AG08396 (cell line): ENCODE data around the gene CYTH2.
"Not testable (repeated sequence)": the region's sequence is repeated elsewhere in the genome, so short reads cannot be mapped to it uniquely, and the experiment has no call there.

Experiments
- DNase-seq: peaks from one replicate; pipeline ENCODE4 v3.0.0; 2012; ENCODE audit warnings: low spot score, mixed read lengths

The CYTH2 gene

DNA sequence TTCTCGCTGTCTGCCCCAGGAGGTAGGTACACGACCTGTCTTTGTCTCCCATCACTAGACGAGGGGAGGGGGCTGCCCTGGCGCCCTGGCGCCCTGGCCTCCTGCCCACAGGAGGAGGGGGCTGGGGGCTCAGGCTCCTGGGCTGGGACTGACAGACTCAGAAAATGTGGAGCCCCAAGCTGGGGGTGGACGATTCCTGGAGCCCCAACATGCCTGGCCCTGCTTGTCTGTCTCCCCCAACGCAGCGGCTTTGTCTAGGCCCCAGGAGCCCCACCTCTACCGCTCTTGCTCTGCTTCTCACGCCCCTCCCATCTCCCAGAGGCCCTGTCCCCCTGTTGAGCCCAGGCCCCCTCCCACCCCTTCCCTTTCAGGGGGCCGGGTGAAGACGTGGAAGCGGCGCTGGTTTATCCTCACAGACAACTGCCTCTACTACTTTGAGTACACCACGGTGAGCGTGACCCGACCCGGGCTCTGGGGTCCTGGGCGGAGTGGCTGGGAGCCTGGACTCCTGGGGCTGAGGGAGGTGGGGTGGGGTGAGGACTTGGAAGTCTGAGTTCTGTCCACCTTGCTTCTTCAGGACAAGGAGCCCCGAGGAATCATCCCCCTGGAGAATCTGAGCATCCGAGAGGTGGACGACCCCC lies 8.6 kb downstream of the CYTH2 start:
- no peak for DNase-seq

DNA sequence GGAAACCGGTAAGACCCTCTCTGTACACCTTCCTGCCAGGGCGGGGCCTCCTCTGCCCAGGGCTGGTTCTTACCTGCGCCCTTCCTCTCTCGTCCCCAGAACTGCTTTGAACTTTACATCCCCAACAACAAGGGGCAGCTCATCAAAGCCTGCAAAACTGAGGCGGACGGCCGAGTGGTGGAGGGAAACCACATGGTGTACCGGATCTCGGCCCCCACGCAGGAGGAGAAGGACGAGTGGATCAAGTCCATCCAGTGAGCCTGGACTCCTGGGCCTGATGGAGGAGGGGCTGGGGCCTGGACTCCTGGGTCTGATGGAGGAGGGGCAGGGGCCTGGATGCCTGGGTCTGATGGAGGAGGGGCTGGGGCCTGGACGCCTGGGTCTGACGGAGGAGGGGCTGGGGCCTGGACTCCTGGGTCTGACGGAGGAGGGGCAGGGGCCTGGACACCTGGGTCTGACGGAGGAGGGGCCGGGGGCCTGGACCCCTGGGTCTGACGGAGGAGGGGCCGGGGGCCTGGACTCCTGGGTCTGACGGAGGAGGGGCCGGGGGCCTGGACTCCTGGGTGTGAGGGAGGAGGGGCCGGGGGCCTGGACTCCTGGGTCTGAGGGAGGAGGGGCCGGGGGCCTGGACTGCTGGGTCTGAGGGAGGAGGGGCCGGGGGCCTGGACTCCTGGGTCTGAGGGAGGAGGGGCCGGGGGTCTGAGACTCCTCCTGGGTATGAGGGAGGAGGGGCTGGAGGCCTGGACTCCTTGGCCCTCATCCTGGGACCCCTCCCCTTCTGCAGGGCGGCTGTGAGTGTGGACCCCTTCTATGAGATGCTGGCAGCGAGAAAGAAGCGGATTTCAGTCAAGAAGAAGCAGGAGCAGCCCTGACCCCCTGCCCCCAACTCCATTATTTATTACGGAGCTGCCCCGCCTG lies 9.4 kb downstream of the CYTH2 start:
- no peak for DNase-seq

DNA sequence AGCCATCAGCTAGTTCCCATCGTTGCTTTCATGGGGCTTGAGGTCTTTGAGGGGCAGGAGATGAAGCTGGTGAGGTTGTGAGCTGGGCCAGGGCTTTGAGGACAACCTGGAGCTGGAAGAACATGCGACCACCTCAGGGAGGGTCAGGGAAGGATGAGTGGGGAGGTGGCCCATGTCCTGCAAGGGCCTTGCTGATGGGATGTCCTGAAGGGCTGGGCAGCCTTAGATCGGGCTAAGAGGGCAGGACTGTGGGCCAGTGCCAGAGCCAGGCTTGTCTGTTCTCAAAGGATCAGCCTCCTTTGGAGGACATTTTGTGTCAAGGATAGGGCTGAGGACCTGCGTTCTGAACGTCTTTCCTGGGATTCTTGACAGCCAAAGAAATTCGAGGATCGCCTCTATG lies 10.5 kb downstream of the CYTH2 start:
- no peak for DNase-seq

GRCh38 chr19:48480183-48480557 lies 11.0 kb downstream of the CYTH2 start:
- DNase-seq = peak; percentile 65

- peak; percentile 63 for DNase-seq
These were observed 11.7 kb downstream of the CYTH2 start for GRCh38 chr19:48480558-48481500.

DNA sequence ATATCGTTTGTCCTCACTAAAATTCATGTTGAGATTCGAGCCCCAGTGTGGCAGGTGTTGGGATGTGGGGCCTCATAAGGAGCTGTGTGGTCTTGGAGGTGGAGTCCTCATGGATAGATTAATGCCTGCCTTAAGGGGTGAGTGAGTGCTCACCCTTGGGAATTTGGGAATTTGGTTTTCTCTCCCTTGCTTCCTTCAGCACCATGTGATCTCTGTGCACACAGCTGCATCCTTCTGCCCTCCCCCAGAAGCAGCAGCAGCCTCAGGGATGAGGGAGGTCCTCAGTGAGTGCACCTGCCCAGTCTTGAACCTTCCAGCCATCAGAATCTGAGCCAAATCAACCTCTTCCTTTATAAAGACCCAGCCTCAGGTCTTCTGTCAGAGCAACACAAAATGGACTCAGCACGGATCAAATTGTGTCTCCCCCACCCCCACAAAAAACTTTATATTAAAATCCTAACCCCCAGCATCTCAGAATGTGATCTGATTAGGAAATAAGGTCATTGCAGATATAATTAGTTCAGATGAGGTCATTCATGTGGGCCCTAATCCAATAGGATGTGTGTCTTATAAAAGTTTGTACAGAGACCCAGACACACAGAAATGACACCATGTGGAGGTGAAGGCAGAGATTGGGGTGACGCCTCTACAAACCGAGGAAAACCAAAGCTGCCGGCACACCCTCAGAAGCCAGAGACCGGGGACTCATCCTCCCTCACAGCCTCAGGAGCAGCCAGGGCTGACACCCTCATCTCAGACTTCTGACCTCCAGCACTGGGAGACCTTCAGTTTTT lies 12.9 kb downstream of the CYTH2 start:
- DNase-seq = peak; percentile 59

DNA sequence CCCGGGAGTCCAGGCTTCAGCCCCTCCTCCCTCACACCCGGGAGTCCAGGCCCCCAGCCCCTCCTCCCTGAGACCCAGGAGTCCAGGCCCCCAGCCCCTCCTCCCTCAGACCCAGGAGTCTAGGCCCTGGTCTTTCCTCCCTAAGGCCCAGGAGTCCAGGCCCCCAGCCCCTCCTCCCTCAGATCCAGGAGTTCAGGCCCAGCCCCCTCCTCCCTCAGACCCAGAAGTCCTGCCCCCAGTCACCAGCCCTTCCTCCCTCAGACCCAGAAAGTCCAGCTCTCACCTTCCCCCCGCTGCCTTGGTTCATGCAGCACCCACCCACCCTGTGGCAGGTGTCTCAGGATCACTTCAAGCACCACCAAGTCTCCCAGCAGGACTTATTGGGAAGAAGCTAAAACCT lies 14.1 kb downstream of the CYTH2 start:
- DNase-seq = no peak

DNA sequence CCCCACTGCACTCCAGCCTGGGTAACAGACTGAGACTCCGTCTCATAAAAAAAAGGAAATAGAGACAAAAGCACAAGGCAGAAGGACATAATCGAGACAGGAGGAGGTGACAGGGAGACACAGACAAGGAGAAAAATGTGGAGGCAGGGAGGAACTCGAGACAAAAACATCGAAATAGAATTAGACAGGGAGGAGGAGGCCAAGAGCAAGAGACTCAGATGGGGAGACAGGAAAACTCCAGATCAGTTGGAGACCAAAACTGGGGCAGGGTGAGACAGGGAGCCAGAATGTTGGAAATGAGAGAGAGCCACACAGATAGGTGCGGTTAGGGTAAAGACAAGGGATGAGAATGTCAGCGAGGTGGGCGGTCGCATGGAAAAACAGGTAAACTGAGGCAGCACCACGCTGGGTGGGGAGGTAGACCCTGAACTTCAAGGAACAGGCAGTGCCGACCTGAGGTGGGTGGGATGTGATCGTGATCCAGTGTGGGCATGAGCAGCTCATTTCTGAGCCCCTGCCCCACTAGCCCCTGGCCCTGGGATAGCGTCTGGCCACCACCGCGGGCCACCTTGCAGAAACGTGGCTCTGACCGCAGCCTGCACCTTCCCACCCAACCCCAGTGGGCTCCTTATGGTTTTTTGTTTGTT lies 15.2 kb downstream of the CYTH2 start:
- DNase-seq = no peak

DNA sequence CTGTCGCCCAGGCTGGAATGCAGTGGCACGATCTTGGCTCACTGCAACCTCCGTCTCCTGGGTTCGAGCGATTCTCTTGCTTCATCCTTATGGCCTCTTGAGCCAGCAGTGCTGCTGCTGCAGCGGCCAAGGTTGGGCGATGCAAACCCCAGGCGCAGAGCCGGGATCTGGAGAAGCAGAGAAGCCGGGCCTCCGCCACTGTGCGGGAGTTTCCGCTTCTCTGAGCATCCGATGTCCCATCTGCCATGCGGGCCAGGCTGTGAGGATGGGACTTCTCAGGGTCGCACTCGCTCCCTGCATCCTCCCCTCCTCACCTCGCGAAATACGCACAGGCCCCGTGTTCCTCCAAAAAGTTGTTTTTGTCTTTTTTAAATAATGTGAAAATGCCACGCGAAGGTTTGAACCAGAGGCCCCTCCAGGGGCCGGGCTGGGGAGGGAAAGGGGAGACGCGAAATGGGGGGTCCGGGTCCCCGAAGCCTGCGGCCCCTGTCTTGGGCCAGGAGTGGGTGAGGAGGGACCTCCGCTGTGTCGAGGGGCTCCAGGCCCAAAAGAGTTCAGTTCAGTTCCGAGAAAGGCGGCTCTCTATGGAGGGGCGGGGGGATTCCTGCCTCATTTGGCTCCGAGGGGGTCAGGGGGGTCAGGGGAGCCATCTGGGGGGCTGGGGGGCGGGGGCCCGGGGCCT lies 15.9 kb downstream of the CYTH2 start:
- DNase-seq = no peak

GRCh38 chr19:48486706-48487105 lies 17.5 kb downstream of the CYTH2 start:
- DNase-seq = not testable (repeated sequence)

DNA sequence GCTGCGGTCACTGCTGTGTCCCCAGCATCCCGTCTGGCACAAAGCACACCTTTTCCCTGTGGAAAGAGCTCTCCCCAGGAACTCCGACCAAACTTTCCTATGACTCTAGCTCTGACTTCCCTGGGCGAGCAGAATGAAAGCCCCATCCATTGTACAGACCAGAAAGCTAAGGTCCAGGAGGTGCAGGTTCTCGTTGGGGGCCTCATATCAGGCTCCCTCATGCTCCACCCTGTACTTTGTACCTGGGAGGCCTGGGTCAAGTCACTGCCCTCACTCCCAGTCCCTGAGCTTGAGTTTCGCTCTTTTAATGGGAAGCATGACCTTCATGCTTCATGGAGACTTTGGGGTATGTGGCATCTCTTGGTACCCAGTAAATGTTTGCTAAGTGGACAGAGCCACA lies 18.4 kb downstream of the CYTH2 start:
- no peak for DNase-seq

DNA sequence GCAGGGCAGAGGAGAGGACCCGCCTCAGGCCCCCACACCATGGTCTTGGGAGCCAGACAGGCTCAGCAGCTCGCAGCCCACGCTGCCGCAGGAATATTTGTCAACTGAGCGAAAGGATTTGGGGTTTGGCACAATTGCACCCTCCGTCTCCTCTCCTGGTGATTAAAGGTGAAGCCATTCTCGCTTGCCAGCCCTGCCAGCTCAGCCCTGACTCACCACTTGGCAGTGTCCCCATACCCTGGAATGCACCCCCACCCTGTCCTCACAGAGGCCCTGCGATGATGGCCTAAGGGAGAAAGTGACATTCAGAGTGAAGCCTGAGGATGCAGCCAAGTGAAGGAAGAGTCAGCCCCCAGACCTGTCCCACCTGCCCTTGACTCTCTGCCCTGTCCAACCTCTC lies 18.8 kb downstream of the CYTH2 start:
- DNase-seq = peak; percentile 88

- DNase-seq = not testable (repeated sequence)
These were observed 19.3 kb downstream of the CYTH2 start for GRCh38 chr19:48488478-48488877.

- peak; percentile 85 for DNase-seq
These were observed 20.5 kb downstream of the CYTH2 start for GRCh38 chr19:48489608-48490216.

DNA sequence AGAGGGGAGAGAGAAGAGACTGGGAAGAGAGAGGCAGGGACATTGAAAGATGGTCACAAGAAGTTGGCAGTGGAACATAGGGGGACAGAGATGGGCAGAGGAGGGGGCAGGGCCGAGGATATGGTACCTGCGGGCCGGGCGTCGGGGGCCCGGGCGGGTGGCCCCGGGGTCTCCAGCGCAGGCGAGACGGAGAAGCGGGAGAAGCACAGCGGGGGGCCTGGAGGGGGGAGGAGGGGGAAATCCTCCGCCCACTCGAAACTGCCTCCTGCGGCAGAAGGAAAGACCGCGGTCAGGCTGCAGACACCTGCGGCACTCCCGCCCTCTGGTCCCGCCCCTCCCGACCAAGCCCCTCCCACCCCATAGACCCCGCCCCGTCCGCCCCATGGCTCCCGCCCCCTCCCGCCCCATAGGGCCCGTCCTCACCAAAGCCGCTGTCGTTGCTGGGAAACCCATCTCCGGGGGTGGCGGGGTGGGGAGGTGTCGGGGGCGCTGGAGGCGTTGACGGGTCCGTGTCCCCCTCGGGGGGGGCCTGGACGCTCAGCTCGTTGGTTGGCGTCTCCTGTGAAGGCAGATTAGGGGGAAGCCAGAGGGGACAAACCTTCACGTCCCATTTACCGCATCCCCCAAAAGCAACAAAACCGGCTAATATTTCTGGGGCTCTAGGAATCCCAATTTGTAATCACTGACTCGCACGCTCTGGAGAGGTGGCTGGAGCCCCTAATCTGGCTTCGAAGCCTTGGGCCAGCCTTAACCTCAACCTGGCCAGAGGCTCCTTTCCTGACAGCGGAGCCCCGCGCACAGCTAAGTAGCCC lies 22.0 kb downstream of the CYTH2 start:
- peak; percentile 65 for DNase-seq

DNA sequence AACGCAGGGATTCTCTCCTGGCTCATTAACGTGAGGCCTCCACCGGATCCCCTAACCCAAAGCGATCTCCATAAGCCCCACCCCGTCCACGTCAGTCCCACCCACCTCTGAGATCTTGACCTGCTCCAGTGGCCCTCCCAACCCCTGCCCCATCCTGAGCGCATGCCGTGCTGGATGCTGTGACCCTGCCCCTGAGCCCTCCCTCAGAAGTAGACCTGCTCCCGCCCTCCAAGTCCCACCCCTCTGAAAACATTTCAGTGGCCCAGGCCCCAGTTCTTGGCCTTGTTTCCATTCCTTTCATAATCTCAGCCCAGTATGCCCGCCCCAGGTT lies 22.6 kb downstream of the CYTH2 start:
- DNase-seq = no peak

GRCh38 chr19:48492925-48493717 lies 24.0 kb downstream of the CYTH2 start:
- DNase-seq = peak; percentile 99

DNA sequence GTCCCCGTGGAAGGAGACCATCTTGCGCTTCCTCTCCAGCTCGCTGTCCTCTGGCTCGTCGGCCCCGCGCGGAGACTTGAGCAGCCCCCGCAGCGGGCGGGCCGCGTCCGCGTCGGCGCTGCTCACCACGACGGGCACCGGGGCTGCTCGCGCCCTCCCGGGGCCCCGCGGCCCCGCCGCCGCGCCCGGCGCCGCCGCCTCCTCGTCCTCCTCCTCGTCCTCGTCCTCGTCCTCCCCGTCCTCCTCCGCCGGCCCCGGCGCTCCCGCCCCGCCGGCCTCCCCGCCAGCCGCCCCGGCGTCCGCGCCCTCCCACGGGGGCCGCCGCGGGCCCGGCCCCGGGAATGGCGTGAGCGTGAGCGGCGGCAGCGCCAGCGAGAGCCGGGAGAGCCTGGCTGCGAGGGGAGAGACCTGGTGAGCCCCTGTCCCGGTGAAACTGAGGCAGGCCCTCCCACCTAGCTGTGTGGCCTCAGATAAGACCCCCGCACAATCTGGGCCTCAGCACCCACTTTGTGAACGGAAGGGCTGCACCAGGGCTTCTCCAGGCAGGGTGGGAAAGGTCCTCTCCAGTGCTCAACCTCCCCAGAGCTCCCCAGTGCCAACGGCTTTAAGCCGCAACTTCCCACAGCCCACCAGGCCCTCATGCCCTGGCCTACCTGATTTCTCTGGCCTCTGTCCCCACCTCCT lies 24.7 kb downstream of the CYTH2 start:
- no peak for DNase-seq
